Activated T-helper 1 cell treated with anti-CD3 and anti-CD28 coated beads, Interleukin-2, amount 50 U/mL, for 16 hours (primary cell): Measurements from ENCODE around the gene ATP10B.

Source experiments
- DNase-seq, 2 donors: peaks; one replicate each; pipeline ENCODE4 v3.0.0-alpha.2; 2020; ENCODE audit warnings: low read depth in 1 of 2, low spot score in 1 of 2

Gene ATP10B

GRCh38 chr5:160516696-160517530 is 335.1 kb downstream of the ATP10B start:
- no peak for DNase-seq

DNA sequence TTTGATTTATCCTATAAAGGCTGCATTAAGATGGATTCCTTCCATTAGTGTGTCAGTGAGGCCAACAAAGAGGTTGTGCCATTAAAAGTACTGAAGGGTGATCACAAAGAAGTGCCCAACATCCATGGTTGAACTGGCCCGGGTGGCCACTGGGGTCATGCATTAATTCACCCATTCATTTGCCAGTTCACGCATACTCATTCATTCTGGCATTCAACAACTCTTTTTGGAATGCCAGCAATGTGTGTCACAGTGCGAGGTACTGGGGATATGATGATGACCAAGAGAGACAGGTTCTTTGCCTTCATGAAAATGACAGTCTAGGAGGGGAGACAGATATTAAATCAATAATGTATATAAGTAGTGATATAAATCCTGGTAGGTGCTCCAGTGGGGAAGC is 337.1 kb downstream of the ATP10B start:
- no peak for DNase-seq

DNA sequence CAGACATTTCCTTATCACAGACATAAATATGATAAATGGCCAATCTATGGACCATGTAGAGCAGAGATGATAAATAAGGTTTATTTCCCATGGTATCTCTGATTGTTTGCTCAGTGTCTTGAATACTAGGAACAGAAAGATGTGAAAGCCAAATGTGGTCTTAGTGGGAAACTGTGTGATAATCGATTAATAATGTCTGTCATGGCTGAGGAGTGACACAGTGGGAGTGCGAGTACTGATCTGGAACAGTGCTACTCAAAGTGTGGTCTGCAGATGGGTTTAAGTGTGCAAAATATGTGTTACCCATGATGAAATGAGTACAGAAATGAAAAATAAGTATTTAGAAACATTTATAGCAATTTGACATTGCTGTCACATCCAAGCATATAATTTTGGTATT is 337.8 kb downstream of the ATP10B start:
- DNase-seq = no peak

DNA sequence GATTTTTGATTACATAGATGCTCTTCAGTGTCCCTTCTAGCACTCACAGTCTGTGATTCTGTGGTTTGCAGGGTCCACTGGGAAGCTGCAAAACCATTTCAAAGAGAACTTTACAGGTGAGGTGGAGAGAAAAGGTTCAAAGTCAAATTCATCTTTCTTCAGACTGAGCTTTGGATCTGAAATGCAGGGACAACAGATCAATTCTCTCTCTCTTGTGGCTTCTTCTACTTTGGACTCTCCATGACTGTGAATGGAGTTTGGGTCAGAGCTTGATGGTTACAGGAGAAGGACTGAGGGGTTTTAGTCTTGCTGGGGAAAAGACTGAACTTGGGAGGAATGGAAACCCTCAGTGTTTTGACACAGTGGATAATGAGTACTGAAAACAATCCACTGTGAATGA is 338.5 kb downstream of the ATP10B start:
- DNase-seq = no peak
